HG03432 (cell line): ENCODE measurements around the gene JAKMIP1.

Source experiments
- ATAC-seq: cut with Tn5 transposase; IDR thresholded peaks from one replicate; pipeline ENCODE4 v1.9.1; 2021; ENCODE audit warnings: mild to moderate bottlenecking, moderate library complexity; ENCODE audit not compliant: unreplicated experiment

The JAKMIP1 gene

DNA sequence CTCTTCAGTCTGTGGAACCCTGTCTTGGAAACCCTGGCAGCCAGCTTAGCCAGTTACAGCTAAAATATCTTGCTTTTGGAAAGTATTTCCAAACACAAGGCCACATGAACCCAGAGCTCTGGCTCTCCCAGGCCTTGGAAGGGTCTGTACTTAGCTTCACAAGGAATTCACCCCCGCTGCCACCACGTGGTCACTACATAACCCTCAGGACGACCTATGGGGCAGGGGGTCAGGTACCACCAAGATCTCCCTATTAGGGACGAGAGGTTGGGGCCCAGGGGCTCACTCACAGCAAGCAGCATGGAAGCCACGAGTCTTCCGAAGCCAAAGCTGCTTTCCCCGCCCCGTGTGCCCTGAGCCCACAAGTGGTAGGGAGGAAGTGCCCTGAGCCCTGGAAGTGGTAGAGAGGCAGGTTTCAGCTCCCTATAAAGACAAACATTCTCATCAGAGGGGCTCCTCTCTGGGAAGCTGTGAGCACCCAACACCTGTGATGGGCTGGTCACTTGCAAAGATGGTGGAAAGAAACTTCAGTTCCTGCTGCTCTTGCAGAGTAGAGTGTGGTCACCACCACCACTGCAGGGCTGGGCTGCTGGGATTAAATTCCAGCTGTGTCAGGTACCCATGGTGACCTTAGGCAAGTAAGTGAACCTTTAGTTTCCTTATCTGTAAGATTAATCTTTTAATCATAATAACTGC, 4.7 kb upstream of the JAKMIP1 start:
- ATAC-seq = no peak

DNA sequence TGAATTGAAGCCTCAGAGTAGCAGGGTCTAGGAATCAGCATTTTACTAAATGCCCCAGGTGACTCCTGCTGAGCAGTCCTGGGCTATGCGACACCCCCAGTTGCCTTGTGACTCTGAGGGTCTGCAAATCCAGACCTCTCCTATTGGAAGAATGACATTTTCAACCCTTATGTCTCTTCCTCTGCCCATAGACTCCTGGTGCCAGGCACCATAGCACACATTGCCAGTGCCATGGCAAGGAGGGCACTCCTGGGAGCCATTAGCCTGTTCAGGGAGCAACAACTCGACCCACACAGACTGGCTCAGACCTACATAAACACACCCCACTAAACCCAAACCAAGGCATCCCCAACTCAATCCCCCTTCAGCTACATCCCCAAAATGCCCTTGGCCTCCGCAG, 3.7 kb upstream of the JAKMIP1 start:
- ATAC-seq = no peak

DNA sequence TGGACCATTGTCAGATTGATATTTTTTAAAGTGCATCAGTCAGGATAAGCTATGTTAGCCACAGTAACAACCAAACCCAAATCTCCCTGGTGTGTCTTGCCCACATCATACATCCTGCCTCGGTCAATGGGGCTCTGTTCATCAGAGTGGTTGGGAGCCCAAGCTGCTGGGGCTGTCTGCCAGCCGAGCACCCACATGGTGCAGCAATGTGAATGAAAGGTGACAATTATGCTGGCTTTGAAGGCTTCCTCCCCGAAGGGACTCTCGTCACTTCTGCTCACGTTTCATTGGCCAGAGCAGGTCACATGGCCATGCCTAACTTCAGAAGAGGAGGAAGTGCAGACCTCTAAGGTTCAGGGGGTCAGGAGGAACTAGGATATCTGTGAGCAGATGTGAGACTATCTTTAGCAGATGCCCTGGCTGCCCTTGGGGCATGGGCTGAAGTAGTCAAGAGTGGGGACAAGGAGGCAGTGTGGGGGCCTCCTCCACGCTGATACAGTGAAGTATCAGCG, 1.3 kb upstream of the JAKMIP1 start:
- ATAC-seq = no peak

DNA sequence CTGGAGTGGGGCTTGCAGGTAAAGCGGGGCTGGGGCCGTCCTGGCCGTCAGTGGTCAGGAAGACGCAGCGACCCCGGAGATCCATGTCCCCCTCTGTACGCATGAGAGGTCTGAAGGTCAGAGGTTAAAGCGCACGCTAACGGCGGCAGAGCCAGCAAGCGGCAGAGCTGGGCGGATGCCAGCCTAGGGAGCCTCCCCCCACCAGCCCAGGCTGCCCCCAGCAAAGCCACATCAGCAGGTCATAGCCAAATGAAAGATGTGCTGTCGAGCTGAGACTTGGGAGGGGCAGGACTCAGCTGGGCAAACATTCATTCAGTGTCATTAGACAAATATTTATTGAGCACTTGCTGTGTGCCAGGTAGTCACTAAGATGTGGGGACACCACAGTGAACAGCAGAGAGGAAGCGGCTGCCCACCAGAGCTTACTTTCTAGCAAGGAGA, 593 bp upstream of the JAKMIP1 start:
- ATAC-seq = peak; percentile 9

DNA sequence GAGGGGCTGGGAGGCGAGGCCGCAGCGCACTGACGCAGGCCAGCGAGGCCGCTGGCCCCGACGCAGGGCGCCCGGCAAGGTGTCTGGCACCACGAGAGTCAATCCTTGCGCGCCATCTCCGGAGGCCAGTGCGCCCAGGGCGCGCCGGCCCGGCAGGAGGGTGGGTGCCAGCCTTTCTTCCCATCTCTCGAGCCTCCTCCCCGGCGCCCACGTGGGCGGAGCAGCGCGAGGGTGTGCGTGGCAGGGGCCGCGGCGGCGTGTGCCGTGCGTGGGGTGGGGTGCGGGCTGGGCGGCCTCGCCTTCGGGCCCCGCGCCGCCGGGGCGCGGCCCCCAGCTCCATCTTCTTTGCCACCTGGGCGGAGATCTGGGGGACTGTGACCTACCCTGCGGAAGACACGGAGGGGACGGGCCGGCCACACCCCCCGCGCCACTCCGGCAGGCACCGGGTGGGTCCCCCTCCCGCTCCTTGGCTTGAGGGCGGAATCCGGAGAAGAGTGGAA, 877 bp downstream of the JAKMIP1 start:
- ATAC-seq = no peak

DNA sequence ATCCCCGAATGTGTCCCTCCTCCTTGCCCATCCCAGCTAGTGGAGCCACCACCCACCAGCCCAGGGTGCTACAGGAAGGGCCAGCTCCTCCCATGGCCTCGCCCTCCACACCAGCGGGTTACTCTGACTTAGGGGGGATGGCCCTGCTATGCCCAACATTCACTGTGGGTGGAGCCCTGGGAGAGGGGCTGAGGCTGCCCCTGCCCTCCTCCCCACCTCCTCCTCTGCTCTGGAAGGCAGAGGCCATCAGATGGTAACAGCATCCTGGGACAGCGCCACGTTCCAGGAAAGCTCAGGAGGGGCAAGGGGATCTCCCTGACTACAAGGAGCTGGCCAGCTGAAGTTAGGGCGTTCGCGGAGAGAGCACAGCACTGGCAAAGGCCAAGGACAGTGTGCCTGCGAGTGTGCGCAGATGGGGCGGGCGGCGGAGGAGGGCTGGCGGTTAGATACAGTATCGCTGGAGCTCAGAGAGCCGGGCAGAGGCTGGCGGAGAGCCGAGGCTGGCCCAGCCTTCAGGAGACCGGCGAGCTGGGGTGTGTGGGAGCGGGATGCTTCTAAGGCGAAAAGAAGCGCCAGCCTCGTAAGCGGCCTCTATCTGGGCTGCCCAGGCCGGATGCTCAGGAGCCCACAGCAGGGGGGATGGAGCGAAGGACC, 1.5 kb downstream of the JAKMIP1 start:
- no peak for ATAC-seq

DNA sequence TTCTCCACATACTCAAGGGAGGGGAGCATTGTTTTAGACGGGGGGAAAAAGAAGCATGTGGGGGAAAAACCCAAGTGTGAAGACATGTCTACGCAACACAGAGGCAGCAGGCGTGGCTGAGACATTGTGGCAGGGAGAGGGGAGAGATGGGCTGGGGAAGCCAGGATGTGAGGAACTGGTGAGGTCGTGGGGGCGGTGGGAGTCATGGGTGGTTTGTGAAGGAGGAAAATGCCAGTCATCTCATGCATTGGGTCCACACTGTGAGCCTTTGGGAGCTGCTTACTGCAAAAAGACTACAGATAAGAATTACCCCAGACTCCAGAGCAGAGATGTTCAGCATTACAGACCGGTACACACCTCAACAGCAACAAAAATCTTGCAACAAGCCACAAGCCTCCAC, 2.1 kb downstream of the JAKMIP1 start:
- no peak for ATAC-seq

DNA sequence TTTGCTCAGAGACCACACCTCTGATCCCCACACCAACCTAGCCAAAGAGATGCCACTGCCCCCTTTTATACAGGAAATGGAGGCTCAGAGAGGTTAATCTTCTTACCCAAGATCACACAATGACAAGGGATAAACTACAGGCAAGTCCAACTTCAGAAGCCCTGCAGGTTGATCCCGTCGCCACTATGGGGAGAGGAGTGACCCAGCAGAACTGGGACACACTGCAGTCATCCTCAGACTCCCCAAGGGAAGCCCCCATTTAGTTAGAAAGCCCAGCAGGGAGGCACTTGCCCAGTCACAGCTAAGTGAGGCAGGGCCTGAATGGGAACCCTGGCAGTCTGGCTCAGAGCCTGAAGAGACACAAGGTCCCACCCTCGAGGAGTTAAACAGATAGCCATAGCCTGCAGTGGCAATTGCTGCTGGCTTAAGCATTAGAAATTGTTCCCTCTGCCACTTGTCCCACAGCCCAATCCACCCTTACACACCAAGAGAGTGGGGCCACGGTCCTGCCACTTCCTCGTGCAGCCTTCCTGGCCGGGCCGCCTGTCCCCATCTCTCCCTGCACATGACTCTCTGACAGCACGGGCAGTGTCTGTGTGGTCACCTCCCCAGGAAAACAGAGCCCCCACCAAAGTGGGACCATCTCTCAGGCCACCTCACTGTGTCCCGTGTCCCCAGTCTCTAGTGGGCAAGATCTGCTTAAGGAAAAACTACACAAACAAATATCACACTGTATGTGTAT, 2.7 kb downstream of the JAKMIP1 start:
- ATAC-seq = no peak

DNA sequence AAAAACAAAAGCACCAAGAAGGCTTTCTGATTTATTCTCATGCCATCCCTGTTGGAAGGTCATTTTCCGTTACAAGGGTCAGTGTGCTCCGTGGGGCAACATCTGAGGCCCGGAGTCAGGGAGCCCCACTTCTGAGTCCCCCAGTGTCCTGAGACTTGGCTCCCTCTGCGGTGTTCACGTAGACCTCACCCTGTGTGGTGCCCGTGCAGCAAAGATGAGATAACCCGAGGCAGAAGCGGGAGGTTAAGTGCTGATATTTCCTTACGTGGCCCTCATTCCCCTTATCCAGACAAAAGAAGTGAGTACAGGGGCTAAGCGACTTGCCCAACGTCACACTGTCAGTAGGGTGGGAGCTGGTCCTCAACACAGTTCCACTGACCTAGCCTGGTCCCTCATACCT, 3.5 kb downstream of the JAKMIP1 start:
- ATAC-seq = no peak

DNA sequence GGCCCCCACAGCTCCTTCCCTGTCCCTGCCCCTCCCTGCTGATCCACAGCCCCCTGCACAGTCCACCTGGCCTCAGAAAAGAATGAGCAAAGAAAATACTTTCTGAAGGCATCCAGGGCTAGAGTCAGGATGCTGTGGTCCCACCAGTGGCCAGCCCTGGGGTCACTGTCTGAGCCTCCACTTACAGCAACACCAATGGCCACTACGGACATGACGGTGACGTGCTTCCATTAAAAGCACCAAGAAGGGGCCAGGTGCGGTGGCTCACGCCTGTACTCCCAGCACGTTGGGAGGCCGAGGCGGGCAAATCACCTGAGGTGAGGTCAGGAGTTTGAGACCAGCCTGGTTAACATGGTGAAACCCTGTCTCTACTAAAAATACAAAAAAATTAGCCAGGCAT, 4.0 kb downstream of the JAKMIP1 start:
- ATAC-seq = no peak

DNA sequence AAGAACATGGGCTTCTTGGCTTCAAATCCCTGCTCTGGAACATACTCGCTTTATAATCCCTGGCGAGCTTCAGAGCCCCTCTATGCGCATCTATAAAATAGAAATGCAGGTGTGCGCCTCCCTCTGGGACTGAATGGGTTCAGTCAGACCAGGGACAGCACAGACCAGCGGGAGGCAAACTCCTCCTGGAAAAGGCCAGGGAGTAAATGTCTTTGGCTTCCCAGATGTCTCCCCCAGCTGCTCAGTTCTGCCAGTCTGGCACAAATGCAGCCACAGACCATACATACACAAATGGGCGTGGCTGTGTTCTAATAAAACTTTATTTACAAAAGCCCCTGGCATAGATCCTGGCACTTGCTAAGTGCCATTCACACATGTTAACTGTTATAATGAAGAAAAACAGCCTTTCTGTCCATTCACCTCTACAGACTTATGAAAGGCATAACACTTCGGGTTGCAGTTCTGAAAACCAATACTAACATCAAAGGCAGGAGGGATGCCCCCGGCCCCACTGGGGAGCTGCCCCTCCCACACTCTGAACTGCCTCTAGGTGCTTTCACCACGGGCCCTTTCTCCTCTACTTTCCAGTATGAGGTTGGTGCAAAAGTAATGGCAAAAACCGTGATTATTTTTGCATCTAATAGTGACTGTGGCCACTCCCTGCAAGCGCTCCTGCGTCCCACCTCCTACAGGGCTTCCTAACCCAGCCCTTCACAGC, 4.6 kb downstream of the JAKMIP1 start:
- ATAC-seq = no peak

DNA sequence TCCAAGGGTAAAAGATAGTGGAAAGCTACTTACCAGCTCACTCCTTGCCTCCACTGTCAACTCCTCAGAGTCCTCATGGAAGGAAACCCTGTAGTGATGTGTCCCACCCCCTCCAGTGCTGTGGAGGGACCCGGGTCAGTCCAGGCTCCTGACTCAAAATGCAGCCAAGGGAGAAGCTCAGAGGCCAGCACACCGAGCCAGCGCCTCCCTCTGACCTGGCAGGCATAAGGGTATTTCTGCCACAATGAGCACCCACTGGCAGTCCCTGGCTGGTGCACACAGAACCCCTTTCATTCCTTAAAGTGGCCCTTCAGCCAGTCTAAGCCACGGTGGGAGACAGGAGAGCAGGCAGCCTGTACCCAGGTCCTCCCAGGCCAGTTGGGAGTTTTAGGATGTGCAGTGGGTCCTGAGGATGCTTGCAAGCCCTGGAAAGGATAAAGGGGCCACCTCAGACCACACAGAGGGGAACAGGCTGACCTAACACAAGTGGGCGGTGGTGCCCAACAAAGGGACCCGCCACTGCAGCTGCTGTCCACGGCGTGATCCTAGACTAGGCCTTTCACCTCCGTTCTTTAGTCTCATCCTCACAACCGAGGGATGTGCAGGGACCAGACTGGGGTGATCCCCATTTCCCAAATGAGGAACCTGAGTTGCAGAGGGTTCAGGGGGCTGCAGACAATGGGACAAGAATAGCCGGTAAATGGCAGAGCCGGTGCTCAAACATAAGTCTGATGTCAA, 5.7 kb downstream of the JAKMIP1 start:
- no peak for ATAC-seq

DNA sequence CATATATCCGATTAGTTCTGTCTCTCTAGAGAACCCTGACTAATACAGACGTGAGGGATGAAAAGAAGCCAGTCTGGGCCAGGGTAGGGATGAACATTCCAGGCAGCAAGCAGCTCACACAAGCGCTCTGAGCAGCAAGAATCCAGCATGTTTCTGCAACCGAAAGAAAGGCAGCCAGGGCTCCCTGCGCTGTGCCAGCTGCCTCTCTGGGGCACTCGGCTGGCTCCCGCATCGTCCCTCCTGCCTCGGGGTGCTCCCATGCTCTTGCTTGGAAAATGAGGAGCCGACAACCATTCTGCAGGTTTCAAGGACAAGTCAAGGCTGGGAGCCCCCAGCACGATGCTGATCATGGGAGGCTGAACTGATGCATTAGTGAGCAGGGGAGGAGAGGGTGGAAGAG, 7.0 kb downstream of the JAKMIP1 start:
- ATAC-seq = no peak

DNA sequence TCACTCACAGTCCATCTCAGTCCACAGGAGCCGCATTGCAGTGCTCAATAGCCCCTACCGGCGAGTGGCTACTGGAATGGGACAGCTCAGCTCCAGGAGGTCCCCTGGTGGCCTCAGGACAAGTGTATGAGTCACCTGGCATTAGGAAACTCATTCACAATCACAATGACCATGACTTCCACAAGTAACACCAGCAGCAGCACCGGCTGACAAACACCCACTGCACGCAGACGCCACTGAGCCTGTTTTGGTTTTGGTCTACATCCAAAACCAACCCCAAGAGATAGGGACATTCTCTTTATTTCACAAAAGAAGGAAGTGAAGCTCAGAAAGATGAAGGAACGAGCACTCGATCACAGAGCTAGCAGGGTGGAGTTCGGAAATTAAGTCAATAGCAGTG, 8.1 kb downstream of the JAKMIP1 start:
- no peak for ATAC-seq

DNA sequence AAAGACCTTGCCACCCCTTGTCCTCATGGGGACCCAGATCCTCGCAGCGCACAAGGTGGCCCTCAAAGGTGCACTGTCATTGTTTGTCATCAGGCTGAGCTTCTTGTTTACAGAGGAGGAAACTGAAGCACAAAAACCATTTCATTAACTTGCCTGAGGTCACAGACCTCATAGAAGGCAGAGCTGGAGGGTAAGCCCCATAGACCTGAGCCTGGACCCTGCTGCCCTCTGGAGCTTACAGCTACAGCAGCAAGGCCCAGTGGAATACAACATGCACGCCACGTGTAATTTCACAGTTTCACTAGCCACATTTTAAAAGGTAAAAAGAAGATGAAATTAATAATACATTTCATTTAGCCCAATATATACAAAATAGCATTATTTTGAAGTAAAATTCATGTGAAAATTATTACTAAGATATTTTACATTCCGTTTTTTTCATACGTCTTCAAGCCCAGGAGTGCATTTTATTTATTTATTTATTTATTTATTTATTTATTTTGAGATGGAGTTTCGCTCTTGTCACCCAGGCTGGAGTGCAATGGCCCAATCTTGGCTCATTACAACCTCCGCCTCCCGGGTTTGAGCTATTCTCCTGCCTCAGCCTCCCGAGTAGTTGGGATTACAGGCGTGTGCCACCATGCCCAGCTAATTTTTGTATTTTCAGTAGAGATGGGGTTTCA, 8.8 kb downstream of the JAKMIP1 start:
- no peak for ATAC-seq

DNA sequence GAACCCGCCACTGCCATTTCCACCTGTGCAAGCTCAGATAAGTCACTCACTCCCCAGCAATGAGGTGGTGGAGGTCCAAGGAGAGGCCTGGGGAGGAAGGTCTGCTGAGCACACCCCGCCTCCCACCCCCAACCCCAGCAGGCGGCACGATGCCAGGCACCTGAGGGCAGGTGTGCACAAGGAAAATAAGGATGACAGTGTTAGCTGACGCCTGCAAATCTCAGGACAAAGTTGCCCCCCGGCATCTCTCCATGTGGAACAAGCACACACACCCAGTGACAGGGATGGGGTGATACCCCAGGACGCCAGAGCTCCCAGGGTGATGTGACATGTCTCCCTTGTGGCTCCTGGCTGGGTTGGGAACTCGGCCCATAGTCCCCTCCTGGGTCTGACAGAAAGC, 9.9 kb downstream of the JAKMIP1 start:
- ATAC-seq = no peak

DNA sequence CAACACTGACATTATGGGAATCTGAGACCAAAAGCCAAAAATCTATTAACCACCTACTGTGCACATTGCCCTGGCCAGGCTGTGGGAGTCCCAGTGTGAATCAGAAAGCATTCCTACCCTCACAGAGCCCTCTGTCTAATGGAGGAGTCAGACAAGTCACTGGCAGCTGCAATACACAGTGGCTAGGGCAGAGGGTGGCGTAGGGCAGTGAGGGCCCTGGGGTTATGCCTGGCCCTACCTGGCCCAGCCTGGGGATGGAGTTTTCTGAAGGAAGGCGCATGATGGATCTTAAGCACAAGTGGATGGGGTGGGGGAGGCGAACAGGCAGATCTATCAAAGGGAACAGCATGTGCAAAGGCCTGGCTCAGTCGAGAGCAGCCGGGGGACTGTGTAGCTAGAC, 10.8 kb downstream of the JAKMIP1 start:
- ATAC-seq = no peak

DNA sequence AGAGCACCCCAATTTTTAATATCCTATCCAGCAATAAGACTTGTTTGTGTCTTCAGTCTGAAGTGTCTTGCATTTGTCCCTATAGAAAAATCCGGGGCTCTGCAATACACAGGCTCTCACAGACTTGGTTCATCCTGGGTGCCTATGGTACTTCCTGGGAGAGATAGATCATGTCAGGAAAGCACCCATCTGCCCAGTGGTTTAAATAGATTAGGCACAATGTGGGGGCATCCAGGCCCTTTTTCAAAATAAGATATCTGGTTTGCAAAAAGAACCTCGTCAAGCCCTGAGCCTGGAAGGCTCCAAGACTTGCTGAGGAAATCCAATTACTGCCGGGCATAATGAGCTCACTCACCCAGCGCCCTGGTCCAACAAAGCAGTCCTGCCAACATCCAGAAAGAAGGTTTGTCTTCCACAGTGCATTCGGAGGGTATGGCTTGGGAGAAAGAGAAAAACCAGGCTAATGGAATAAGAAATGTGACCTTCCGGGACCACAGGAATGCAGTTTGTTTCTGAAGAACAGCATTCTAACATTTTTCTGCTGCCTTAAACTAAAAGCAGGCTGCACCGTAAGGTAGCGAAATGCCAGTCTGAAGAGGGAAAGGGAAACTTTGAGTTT, 11.6 kb downstream of the JAKMIP1 start:
- no peak for ATAC-seq

DNA sequence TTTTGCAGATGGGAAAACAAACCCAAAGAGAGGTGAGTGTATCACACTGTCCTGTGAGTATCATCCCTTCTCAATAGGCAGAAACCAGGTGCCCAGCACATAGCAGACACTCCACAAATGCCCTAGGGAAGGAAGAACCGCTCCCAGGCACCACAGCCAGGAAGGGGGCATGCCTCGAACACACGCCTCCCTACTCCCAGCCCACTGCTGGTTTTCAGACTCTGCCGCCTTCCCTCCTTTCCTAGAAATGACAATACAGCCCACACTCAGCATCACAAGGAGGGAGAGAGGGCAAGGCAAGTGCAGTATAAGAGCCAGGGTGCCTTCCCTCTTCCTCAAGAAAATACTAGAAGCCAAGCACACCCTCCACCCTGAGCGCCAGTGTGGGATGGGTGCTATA, 16.2 kb downstream of the JAKMIP1 start:
- ATAC-seq = peak; percentile 0
